Astrocyte of the cerebellum (primary cell): ENCODE data around the gene CAPN12.

ENCODE experiments used
- DNase-seq: peaks from one replicate; pipeline ENCODE4 v3.0.0-alpha.2; 2011; ENCODE audit warnings: low read depth
- H3K4me3 ChIP-seq: 2 replicates; pipeline ENCODE4 v1.5.1; 2011; ENCODE audit warnings: mild to moderate bottlenecking, low read depth, low read length, moderate library complexity
- in situ Hi-C: cut with HindIII; loops from 2 replicates; pipeline ENCODE4 v1.10.0; 2017; ENCODE audit warnings: low sequenced_read_pairs
- TF ChIP-seq, protein P1 (sequence below): IDR thresholded peaks from 2 replicates; pipeline ENCODE4 v1.5.1; 2012; ENCODE audit warnings: low read length, low read depth, moderate library complexity, mild to moderate bottlenecking; ENCODE audit errors: missing control alignments

CAPN12 gene

DNA sequence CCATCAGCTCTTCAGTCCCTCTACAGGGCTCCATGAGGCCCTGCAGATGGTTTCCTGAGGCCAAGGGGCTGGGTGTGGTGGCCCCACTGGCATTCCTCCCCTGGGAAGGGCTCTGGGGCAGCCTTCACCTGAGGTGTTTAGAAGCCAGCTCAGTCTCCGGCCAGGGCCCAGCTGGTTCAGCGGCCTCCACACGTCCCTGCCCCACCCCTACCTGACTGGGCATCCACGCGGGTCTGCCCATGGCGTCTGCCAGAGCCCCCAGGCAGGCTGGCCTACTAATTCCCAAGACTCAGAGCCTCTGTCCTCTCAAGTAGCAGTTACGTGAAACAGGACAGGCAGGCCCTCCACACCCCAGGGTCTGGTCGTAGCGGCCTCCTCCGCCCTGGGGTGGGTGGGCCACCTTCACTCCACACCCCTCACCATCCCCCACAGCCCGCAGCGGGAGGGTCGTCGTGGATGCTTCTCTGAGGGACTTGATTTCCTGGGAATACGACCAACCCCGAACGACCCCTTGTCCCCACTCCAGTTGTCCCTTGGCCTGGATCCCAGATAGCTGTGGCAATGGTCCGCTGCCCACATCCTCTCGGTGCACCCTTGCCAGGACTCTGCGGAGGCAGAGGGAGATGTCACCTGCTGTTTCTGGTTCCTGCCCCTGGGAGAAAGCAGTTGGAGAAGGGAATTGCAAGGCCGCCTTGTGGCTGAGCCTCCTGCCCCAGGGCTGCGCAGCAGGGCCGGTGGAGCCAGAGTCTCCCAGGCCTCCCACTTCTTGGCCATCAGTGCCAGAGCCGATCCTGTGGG is 24.3 kb downstream of the CAPN12 start:
- peak; percentile 79 for DNase-seq
- in situ Hi-C loops: no loop called here
- no peak overlapping the region for H3K4me3 ChIP-seq
- TF ChIP-seq, protein P1, sequence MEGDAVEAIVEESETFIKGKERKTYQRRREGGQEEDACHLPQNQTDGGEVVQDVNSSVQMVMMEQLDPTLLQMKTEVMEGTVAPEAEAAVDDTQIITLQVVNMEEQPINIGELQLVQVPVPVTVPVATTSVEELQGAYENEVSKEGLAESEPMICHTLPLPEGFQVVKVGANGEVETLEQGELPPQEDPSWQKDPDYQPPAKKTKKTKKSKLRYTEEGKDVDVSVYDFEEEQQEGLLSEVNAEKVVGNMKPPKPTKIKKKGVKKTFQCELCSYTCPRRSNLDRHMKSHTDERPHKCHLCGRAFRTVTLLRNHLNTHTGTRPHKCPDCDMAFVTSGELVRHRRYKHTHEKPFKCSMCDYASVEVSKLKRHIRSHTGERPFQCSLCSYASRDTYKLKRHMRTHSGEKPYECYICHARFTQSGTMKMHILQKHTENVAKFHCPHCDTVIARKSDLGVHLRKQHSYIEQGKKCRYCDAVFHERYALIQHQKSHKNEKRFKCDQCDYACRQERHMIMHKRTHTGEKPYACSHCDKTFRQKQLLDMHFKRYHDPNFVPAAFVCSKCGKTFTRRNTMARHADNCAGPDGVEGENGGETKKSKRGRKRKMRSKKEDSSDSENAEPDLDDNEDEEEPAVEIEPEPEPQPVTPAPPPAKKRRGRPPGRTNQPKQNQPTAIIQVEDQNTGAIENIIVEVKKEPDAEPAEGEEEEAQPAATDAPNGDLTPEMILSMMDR: peak; percentile 55

DNA sequence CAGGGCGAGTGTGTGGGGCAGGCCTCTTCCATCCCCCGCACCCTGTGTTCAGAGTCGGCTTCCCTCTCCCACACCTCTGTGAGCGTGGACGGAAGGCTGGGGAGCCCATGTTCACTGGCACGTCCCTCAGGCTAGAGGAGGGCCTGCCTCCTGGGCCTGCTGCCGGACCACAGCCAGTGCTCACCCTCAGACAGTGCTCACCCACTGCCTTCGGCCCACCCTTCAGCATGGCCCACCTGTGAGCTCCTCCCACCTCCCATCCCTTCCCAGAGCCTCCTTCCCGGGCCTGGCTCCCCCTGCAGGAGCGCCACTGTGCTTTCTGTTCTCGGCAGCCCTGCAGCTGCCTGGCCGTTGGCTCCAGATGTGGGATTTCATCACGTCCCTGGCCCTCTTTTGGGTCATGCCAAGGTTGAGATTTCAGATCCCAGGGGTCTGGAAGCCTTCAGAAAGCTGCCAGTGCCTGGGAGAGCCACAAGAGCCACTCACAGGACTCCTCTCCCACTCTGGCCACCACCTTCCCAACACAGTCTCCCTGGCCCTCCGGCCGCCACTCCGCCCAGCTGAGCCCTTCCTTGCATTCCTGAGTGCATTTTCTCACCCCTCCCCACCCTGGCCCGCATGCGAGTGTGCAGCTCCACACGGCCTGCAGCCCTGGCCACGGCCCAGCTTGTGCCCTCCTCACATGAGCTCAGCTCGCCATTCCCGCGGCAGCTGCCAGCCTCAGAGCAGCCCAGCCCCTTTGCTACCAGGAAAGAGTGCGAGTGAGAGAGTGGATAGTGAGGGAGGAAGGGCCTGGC is 25.3 kb downstream of the CAPN12 start:
- no peak for DNase-seq
- no peak overlapping the region for H3K4me3 ChIP-seq
- in situ Hi-C loops: no loop called here
- TF ChIP-seq, protein P1: peak; percentile 64

DNA sequence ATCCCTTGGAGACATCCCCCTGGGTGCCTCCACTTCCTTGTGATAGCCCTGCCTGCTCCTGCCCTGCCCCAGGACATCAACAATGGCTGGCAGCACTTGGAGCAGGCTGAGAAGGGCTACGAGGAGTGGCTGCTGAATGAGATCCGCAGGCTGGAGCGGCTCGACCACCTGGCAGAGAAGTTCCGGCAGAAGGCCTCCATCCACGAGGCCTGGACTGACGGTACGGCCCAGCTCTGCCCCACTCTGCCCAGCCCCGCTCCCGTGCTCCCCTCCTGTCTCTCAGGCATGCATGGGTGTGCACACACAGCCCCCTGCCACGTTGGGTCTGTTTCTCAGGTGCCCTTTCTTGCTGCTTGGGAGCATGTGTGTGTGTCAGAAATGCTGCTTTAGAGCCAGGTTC is 26.4 kb downstream of the CAPN12 start:
- H3K4me3 ChIP-seq: no peak overlapping the region
- TF ChIP-seq, protein P1: no peak
- in situ Hi-C loops: no loop called here
- no peak for DNase-seq

DNA sequence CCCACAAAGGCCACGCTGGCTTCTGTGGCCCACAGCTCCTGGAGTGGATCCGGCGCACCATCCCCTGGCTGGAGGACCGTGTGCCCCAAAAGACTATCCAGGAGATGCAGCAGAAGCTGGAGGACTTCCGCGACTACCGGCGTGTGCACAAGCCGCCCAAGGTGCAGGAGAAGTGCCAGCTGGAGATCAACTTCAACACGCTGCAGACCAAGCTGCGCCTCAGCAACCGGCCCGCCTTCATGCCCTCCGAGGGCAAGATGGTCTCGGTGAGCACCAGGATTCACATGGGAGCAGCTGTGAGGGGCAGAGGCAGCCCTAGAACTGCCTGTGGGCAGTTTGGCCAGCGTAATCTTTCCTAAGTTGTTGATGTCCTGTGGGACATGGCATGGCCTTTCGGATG is 27.2 kb downstream of the CAPN12 start:
- TF ChIP-seq, protein P1: no peak
- no peak for DNase-seq
- in situ Hi-C loops: no loop called here
- no peak overlapping the region for H3K4me3 ChIP-seq

DNA sequence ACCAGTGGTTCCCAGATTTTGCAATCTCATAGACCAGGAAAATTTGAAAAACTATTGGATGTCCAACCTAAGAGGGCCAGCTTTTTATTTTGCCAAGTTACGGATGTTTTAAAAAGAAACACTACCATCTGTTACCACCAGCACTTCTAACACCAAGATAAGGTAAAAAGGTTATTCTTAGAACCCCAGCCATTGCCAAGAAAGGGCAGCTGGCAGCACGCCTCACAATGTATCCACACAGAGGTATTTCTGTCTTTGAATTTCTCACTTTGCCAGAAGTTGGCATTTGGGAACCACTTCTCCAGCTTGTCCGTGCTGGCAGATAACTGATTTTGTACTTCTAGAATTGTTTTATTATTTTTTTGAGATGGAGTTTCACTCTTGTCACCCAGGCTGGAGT is 28.7 kb downstream of the CAPN12 start:
- TF ChIP-seq, protein P1: no peak
- DNase-seq: no peak
- in situ Hi-C loops: no loop called here
- H3K4me3 ChIP-seq: no peak overlapping the region

DNA sequence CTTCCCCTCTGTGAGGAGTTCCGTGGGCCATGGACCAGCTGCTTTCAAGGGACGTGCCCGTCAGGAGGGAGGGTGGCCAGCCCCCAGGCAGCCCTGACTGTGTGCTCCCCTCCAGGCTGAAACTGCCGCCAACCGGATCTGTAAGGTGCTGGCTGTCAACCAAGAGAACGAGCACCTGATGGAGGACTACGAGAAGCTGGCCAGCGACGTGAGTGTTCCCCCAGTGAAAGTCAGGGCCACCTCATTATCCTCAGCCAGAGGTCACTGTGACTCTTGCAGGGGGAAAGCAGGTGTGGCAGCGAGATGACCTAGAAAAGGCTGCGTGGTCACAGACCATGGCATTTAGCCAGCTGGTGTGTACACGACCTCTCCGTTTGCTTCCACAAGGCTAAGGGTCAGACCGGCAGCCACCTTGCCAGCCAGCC is 29.9 kb downstream of the CAPN12 start:
- TF ChIP-seq, protein P1: no peak
- DNase-seq: no peak
- in situ Hi-C loops: no loop called here

More for the DNA sequence above, 29.9 kb downstream of the CAPN12 start:
- no peak overlapping the region for H3K4me3 ChIP-seq
